HG03342 (cell line): ENCODE measurements around the gene RFC2.
"Not testable (repeated sequence)": the region's sequence is repeated elsewhere in the genome, so short reads cannot be mapped to it uniquely, and the experiment has no call there.

Experiments
- ATAC-seq: cut with Tn5 transposase; IDR thresholded peaks from one replicate; pipeline ENCODE4 v1.9.1; 2021; ENCODE audit warnings: mild to moderate bottlenecking, moderate library complexity; ENCODE audit not compliant: unreplicated experiment

The RFC2 gene

DNA sequence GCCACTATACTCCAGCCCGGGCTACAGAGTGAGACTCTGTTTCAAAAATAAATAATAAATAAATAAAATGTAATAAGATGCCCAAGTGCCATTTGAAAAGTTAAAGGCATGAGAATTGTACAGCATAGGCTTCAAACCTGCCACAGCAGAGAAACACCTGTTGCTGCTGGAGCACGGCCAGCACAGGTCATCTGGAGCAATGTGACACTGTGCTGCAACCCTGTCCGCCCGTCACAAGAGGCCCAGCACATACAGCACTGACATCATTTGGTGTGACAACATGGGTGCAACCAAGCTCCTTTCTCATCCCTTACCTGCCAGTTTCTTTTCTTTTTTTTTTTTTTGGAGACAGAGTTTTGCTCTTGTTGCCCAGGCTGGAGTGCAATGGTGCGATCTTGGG is 1.3 kb downstream of the RFC2 start:
- ATAC-seq = no peak

DNA sequence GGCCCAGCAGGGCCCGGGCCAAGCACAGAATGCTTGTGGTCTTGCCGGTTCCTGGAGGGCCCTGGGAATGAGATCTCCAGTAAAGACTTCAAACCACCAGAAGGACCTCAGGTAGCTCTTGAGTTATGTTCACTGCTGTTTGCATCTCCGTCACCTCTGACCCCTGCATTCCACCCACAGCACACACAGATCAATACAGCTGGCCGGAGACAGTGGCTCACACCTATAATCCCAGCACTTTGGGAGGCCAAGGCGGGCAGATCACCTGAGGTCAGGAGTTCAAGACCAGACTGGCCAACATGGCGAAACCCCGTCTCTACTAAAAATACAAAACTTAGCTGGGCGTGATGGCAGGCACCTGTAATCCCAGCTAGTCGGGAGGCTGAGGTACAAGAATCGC is 5.1 kb downstream of the RFC2 start:
- not testable (repeated sequence) for ATAC-seq

DNA sequence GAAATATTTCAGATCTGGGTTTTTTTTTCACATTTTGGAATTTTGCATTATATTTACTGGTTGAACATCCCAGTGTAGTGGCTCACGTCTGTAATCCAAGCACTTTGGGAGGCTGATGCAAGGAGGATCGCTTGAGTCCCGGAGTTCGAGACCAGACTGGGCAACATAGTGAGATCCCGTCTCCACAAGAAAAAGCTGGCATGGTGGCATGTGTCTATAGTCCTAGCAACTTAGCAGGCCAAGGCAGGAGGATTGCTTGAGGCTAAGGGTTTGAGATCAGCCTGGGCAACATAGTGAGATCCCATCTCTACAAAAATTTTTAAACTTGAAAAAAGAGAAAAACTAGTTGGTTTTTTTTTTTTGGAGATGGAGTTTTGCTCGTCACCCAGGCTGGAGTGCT is 6.0 kb downstream of the RFC2 start:
- ATAC-seq = no peak

DNA sequence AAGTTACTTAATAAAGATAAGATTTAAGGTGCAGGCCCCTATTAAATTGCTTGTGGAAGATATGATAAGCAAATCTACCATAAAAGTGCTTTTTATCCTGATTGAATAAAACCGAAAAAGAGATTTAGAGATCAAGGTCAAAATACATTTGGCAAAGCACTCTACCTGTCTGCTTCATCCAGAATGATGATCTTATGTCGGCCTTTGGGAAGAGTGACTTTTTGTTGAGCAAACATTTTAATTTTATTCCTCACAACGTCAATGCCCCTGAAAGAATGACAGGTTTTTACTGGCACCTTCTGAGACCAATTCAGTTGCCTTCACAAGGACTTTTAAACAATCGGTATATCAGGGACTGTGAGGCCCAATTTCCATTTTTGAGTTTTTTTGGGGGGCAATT is 7.7 kb downstream of the RFC2 start:
- no peak for ATAC-seq

DNA sequence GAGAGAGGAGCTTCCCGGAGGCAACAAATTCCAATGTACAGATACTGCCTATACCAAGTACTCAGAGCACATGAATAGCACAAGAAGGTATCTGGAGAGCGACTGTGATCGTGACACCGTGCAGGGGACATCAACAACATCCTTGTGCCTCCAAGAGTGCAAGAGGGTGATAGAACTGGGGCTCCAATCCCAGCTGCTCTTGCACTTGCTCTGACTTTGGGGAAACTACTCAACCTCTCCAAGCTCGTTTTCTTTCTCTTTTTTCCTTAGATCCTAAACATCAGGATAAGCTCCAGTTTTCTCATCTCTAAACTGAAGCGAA is 12.1 kb downstream of the RFC2 start:
- ATAC-seq = no peak

DNA sequence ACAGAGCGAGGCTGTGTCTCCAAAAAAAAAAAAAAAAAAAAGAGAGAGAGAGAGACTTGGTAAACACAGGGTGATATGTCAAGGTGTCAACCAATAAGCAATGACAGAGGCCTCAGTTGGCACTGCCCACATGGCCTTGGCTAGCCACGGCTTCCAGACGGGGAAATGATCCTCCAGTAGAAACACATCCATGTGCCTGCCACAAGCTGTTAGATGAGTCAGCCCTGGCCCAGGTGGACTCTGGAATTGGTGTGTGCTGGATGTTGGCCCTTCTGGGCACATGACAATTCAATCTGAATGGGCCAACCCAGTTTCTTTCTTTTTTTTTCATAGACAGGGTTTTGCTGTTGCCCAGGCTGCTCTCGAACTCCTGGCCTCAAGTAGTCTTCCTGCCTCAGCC is 13.7 kb downstream of the RFC2 start:
- no peak for ATAC-seq

DNA sequence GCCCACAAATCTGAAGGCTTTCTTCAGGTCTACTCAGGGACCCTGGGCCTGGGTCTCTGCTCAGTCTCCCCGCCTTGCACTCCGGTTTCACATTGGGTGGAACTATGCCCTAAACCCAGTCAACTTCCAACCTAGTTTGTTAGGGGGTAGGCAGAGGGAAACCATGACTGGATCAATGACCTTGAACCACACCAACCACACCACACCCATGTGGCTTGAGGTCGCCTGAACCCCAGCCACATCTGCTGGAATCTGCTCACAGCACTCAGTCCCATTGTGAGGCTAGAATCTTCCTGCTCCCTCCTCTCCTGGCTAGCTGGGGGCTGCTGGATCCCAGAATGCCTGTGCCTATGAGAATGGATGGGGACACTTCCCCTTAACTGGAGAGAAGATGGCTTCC is 17.9 kb downstream of the RFC2 start:
- ATAC-seq = no peak

DNA sequence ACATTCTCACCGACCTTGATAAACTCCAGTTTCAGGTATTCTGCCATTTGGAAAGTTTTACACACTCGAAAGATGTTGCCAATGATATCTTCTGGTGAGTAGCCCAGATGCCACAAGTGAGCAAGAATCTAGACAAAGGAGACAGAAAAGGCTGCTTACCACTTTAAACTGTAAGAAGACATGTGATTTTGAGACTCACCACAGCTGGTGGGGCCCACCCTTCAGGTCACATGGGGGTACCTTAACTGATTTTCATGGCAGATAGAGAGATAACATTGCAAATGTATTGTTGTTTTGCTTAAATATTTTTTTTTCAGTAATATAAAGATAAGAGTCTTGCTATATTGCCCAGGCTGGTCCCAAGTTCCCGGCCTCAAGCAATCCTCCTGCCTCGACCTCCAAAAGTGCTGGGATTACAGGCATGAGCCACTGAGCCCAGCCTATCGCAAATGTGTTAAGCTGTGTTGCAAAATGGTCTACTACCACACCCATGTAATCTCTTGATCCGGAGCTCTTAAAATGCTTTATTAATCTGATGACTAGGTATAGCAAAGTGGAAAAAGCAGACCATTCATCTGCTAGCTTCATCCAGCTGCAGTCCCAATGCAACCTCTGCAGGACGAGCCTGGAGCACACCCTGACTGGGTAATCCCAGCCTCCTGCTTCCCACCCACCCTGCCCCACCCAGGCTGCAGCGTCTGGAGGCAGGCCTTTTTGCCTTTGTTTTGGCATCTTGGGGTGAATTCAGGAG is 18.5 kb downstream of the RFC2 start:
- ATAC-seq = no peak

DNA sequence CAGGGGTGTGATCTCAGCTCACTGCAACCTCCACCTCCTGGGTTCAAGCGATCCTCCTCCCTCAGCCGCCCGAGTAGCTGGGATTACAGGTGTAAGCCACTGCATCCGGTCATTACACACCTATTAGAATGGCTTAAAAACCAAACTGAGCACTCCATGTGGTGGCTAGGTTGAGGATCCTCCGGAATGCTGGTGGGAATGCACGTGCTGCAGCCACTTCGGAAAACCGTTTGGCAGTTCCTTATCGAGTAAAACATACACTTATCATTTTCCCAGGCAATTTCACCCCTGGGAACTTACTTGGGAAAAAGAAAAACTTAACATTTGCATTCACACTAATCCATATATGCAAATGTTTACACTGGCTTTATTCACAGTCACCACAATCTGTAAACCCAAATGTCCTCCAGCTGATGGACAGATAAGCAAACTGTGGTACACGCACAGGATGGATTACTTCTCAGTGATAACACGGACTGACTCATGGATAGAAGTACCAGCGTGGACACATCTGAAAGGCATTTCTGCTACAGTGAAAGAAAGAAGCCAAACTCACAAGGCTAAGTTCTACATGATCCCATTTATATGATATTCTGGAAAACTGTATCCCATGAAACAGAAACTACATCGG is 20.4 kb downstream of the RFC2 start:
- ATAC-seq = no peak

DNA sequence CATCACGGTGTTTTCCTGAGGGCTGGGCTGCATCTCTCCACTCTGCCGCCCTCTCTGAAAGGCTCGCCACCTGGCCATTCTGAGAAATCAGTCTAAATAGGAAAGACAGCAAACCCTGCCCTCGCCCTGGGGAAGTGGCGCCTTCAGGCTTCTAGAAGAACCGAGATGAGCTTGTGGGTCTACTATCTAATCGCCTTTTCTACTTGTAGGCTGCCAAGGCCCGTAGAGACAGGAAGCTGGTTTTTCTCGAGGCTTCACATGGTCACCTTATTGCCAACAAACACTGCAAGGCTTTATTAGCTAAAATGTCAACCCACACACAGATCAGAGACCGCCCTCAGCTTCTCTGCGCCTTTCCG is 23.0 kb downstream of the RFC2 start:
- peak; percentile 62 for ATAC-seq

DNA sequence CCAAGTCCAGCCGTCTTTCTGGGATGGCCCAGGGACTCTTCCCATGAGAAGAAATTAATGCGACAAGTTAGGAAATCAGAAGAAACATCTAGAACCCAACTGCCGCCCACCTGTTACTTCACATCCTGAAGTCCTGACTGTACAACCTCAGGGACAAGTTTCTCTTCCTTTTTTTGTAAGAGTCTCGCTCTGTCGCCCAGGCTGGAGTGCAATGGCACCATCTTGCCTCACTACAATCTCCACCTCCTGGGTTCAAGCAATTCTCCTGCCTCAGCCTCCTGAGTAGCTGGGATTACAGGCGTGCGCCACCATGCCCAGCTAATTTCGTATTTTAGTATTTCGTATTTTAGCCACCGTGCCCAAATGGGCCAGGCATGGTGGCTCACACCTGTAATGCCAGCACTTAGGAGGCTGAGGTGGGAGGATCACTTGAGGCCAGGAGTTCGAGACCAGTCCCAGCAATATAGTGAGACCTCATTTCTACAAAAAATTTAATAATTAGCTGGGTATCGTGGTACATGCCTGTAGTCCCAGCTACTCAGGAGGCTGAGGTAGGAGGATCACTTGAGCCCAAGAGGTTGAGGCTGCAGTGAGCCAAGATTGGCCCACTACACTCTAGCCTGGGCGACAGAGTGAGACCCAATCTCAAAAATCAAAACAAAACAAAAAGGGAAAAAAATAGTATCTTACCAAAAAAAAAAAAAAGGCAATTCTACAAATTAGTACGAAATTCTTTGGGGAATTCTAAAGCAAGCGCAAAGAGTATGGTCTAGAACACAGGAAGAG is 23.6 kb downstream of the RFC2 start:
- ATAC-seq = peak; percentile 66

DNA sequence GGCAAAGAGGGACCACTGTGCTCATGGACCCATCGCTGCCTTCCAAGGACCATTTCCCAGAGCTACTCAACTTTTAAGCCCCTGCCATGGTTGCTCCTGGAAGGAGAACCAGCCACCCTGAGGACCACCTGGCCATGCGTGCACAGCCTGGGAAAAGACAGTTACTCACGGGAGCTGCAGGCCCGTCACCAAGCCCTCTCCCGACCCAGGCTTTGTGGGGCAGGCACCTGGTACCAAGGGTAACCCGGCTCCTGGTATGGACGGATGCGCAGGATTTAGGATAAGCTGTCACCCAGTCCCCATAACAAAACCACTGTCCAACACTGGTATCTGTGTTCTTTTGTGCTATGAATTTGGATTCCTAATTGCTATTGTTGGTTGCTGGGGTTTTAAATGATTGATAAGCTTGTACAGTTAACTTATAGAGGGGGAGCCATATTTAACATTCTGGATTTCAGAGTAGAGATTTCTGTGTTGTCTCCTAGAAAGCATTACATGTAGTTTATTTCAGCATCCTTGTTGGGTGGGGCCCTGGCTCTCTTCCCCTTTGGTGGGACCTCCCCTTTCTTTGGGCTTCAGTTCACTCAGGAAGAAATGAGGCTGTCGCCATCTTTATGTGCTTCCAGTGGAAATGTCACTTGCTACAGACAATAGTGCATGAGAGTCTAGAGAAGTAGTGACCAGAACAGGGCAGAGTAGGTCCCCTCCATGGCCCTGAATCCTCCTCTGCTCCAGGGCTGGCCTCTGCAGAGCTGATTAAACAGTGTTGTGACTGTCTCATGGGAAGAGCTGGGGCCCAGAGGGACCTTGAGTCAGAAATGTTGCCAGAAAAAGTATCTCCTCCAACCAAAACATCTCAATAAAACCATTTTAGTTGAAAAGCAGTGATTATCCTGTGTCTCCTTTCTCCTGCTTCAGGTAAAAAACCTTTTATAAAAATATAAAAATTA is 25.0 kb downstream of the RFC2 start:
- ATAC-seq = no peak

DNA sequence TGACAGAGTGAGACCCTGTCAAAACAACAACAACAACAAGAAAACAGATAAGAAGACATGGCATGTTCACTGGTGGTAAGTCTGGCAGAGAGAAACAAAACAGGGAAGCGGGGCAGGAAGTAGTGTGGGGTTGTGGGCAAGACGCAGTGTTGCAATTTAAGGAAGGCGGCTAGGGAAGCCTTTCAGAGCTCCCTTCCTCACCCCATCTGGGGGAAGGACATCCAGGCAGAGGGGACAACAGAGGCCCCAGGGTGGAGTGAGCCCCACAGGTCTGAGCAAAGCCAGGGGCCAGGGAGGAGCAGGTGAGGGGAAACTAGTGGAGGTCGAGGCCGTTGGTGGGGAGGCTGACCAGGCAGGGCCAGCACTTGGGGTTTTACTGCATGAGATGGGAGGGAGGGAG is 27.6 kb downstream of the RFC2 start:
- no peak for ATAC-seq

DNA sequence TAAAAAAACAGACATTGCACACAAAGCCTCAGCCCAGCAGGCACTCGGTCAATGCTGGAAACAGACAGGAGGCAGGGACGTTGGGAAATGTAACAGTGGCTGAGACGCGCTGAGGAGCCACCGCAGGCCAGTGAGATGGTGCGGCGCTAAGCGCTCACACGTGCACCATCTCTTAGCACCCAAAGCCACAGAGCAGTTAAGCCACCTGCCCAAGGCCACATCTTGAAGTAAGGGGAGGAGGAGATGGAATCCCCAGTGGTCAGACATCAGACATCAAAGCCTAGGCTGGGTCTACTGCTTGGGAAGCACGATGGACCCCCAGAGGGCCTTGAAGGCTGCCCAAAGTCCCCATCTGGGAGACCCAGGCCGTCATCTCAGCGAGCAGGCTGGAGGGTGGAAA is 28.8 kb downstream of the RFC2 start:
- no peak for ATAC-seq

DNA sequence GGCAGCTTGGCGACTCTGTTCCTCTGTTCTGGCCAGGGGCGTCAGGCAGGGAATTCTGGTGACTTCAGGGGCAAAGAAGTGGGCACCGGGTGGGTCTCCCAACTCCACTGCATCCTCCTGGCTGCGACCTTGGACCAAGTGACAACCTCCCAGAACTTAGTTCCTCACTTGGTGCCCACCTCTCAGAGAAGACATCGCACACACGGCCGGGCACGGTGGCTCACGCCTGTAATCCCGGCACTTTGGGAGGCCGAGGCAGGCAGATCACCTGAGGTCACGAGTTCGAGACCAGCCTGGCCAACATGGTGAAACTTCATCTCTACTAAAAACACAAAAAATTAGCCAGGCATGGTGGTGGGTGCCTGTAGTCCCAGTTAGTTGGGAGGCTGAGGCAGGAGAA is 29.3 kb downstream of the RFC2 start:
- not testable (repeated sequence) for ATAC-seq

DNA sequence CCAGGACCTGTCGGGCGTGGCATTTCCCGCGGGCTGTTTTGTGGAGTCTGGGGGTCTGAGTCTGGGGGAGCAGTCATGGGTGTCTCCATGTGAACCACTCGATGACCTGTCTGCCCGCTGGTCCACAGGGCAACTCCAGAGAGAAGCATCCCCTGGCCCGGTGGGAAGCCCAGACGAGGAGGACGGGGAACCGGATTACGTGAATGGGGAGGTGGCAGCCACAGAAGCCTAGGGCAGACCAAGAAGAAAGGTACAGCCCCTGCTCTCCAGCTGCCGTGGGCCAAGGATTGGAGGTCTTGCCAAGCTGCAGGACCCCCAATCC is 29.7 kb downstream of the RFC2 start:
- ATAC-seq = no peak

DNA sequence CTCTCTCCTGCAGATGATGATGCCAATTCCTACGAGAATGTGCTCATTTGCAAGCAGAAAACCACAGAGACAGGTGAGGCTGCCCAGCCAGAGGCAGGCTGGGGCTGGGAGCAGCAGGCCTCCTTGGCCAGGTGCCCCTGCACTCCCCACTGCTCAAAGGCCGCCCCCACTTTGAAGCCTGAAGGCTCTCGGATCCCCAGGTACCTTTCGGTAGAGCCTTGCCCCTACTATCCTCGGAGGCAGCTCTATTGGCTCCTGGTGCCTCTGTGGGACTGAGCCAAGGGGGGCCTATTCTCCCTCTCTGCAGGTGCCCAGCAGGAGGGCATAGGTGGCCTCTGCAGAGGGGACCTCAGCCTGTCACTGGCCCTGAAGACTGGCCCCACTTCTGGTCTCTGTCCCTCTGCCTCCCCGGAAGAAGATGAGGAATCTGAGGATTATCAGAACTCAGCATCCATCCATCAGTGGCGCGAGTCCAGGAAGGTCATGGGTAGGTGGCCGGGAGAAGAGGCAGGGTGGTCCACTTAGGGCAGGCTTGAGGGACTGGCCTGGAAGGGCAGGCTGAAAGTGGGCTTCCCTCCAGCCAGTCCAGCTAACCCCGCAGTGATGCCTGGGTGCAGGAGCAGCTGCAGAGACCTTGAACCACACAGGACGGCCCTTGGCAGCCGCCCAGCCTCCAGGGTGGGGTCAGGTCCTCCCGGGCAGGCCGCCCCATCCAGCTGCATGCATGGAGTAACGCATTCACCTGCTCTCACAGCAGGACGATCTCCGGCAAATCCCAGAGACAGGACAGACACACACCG is 30.3 kb downstream of the RFC2 start:
- no peak for ATAC-seq

DNA sequence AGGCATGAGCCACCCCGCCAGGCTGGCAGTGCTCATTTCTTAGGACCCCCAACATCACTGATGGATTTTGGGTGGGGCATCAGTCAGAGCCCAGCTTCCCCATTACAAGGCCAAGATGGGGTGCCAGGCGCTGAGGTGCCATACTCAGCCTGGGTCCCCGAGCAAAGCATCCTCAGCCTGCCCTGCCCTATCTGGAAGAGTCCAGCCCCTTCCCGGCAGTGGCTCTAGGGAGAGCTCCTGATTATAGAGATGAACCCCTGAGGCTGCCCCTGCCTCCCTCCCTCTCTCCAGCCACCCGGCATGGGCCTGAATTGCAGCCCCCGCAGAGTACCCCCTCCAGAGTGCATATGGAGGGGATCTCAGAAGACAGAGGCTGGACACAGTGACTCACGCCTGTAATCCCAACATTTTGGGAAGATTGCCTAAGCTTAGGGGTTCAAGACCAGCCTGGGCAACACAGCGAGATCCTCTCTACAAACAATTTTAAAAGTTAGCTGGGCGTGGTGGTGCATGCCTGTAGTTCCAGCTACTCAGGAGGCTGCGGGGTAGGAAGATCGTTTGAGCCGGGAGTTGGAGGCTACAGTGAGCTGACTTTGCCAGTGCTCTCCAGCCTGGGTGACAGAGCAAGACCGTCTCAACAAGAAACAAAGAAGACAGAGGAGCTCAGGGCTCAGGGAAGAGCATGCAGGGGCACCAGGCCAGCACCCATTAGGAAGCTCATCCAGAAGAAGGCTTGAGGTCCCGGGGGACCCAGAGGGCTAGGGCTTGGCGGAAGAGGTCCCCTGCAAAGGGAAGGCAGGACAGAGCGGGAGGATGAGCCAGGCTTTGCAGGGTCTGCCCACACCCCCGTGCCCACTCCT is 31.1 kb downstream of the RFC2 start:
- ATAC-seq = no peak

DNA sequence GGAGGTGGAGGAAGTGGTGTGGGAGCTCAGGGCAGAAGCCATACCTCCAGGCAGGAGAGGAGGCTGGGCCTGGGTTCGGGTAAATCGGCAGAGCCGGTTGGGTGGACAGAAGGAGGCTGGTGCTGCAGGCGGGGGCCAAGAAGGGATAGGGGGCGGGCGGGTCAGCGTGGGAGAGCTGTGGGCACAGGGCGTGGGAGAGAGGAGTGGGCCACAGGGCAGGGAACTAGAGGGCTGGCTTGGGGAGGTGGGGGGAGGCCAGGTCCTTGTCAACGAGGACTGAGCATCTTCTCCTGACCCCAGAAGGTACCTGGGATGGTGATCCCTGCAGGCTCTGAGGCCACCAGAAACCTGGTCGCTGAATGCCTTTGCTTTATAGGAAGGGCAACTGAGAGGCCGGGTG is 32.5 kb downstream of the RFC2 start:
- no peak for ATAC-seq

DNA sequence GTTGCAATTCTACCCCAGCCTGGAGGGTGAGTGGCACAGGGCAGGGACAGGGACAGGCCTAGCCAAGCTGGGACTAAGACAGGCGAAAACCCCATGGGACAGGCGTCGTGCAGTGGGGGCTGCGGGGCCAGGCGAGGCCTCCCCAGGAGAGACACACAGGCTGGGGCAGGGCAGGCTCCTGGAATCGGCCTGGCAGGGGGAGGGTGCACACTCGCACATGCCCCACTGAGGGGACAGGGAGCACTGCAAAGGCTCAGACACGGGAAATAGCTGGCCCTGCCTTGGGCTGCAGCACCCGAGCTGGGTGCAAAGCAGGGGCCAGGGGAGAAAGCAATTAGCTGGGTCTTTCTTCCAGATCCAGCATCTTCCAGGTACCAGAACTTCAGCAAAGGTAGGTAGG is 34.0 kb downstream of the RFC2 start:
- no peak for ATAC-seq
